SU-DHL-6 (cell line): ENCODE data around the gene COQ8A.

ENCODE experiments used
- H2AFZ ChIP-seq: fragments of 200-600 bp; sonication (generic); 2 replicates; pipeline ENCODE4 v1.6.1; 2014; ENCODE audit warnings: low read depth, mild to moderate bottlenecking, moderate library complexity, mixed read lengths, antibody characterized with exemption, low read length; ENCODE audit not compliant: severe bottlenecking
- H3F3A ChIP-seq: fragments of 200-600 bp; shearing (Covaris generic); 2 replicates; pipeline ENCODE4 v1.6.0; 2016; ENCODE audit warnings: antibody characterized with exemption, mild to moderate bottlenecking; ENCODE audit not compliant: insufficient read depth
- H3K27ac ChIP-seq: fragments of 200-600 bp; sonication (generic); 2 replicates; pipeline ENCODE4 v1.5.1; 2016; ENCODE audit warnings: low read depth, mild to moderate bottlenecking, low read length, moderate library complexity, mixed read lengths
- H3K27me3 ChIP-seq: fragments of 200-600 bp; sonication (generic), shearing (Covaris generic); 2 replicates; pipeline ENCODE4 v1.6.0; 2014; ENCODE audit warnings: mild to moderate bottlenecking, low read length
- H3K36me3 ChIP-seq: fragments of 200-600 bp; sonication (generic); 2 replicates; pipeline ENCODE4 v1.6.1; 2014; ENCODE audit warnings: mild to moderate bottlenecking, low read length, mixed read lengths
- H3K4me2 ChIP-seq: fragments of 300-600, 200-600 bp; shearing (Covaris generic), sonication (generic); 2 replicates; pipeline ENCODE4 v1.6.0; 2014; ENCODE audit warnings: low read length, low read depth, mild to moderate bottlenecking; ENCODE audit not compliant: poor library complexity, severe bottlenecking
- H3K4me3 ChIP-seq: fragments of 200-600 bp; sonication (generic); 2 replicates; pipeline ENCODE4 v1.5.1; 2014; ENCODE audit warnings: antibody characterized with exemption, low read length, mild to moderate bottlenecking, mixed read lengths; ENCODE audit not compliant: insufficient read depth, poor library complexity, severe bottlenecking
- H3K79me2 ChIP-seq: fragments of 200-600 bp; sonication (generic); 2 replicates; pipeline ENCODE4 v1.6.1; 2014; ENCODE audit warnings: mild to moderate bottlenecking, low read length, moderate library complexity; ENCODE audit not compliant: insufficient read depth
- H3K9ac ChIP-seq: fragments of 200-600 bp; sonication (generic); 2 replicates; pipeline ENCODE4 v1.7.0; 2014; ENCODE audit warnings: mild to moderate bottlenecking, low read length
- H3K9me2 ChIP-seq: fragments of 200-600 bp; sonication (generic); replicated peaks from 2 replicates; pipeline ENCODE4 v1.6.1; 2014; ENCODE audit warnings: low read length; ENCODE audit not compliant: insufficient read depth
- H3K9me3 ChIP-seq: fragments of 200-600 bp; sonication (generic); 2 replicates; pipeline ENCODE4 v1.6.1; 2014; ENCODE audit warnings: low read length, mixed read lengths; ENCODE audit not compliant: insufficient read depth
- H4K20me1 ChIP-seq: fragments of 200-600 bp; sonication (generic); 2 replicates; pipeline ENCODE4 v1.6.1; 2014; ENCODE audit warnings: low read depth, mild to moderate bottlenecking, antibody characterized with exemption, low read length, moderate library complexity, mixed read lengths
- CTCF ChIP-seq: fragments of 200-600 bp; sonication (generic); IDR thresholded peaks from one replicate; pipeline ENCODE4 v1.5.1; 2017; ENCODE audit warnings: antibody characterized with exemption, mild to moderate bottlenecking, low read length, moderate library complexity; ENCODE audit not compliant: insufficient read depth, poor library complexity, severe bottlenecking
- EZH2phosphoT487 ChIP-seq: fragments of 200-600 bp; sonication (generic), shearing (Covaris generic); conservative IDR thresholded peaks from 2 replicates; pipeline ENCODE4 v1.6.1; 2018; ENCODE audit warnings: mild to moderate bottlenecking, antibody characterized with exemption, low read length, moderate library complexity, mixed read lengths

The COQ8A gene

GRCh38 chr1:226967665-226968064, 27.6 kb downstream of the COQ8A start:
- Histone ChIP-seq H3K4me2 (no peak overlapping the region), H4K20me1 (no peaks in the 10 kb centered on the region), H3F3A (no peaks in the 10 kb centered on the region), H3K36me3 (no peaks in the 10 kb centered on the region), H3K4me3 (no peak overlapping the region), H2AFZ (no peak overlapping the region), H3K9me3 (no peaks in the 10 kb centered on the region), H3K79me2 (no peaks in the 10 kb centered on the region), H3K27ac (no peak overlapping the region), H3K9me2 (no peaks in the 10 kb centered on the region), H3K27me3 (no peaks in the 10 kb centered on the region), H3K9ac (no peak overlapping the region)
- TF ChIP-seq CTCF: no peak
- TF ChIP-seq EZH2phosphoT487: no peak

GRCh38 chr1:226971765-226972164, 31.7 kb downstream of the COQ8A start:
- H3K36me3 ChIP-seq: no peaks in the 10 kb centered on the region
- no peaks in the 10 kb centered on the region for H3K9me2 ChIP-seq
- no peak overlapping the region for H3K4me2 ChIP-seq
- H3F3A ChIP-seq: no peaks in the 10 kb centered on the region
- TF ChIP-seq EZH2phosphoT487 (no peak), CTCF (no peak)
- no peaks in the 10 kb centered on the region for H4K20me1 ChIP-seq
- H3K9me3 ChIP-seq: no peaks in the 10 kb centered on the region
- H2AFZ ChIP-seq: no peak overlapping the region
- no peaks in the 10 kb centered on the region for H3K79me2 ChIP-seq
- H3K4me3 ChIP-seq: no peak overlapping the region
- no peak overlapping the region for H3K9ac ChIP-seq
- H3K27ac ChIP-seq: no peak overlapping the region
- H3K27me3 ChIP-seq: no peaks in the 10 kb centered on the region

GRCh38 chr1:226972931-226973330, 32.8 kb downstream of the COQ8A start:
- Histone ChIP-seq H3K4me2 (no peak overlapping the region), H4K20me1 (no peaks in the 10 kb centered on the region), H3K36me3 (no peaks in the 10 kb centered on the region)

More at GRCh38 chr1:226972931-226973330, 32.8 kb downstream of the COQ8A start:
- H3K9me3 ChIP-seq: no peaks in the 10 kb centered on the region
- H3K27ac ChIP-seq: no peak overlapping the region
- no peak overlapping the region for H2AFZ ChIP-seq
- no peak overlapping the region for H3K4me3 ChIP-seq
- no peaks in the 10 kb centered on the region for H3K9me2 ChIP-seq
- H3K79me2 ChIP-seq: no peaks in the 10 kb centered on the region
- H3F3A ChIP-seq: no peaks in the 10 kb centered on the region
- H3K27me3 ChIP-seq: no peaks in the 10 kb centered on the region
- H3K9ac ChIP-seq: no peak overlapping the region
- TF ChIP-seq CTCF: no peak
- no peak for TF ChIP-seq EZH2phosphoT487
